T-helper 1 cell treated with Interleukin-12 subunit alpha and Interleukin-12 subunit beta and Interleukin-4 antibody, amounts not matched to agents 30 μg/mL and 1 μg/mL, for 36 hours (primary cell): Measurements from ENCODE around the gene WIPF1.

ENCODE experiments used
- H3K27ac Mint-ChIP-seq: one replicate; pipeline ENCODE4 v1.8.0; 2021; ENCODE audit warnings: mild to moderate bottlenecking, mixed read lengths
- H3K27me3 Mint-ChIP-seq: one replicate; pipeline ENCODE4 v1.8.0; 2021; ENCODE audit warnings: low read depth, mixed read lengths
- H3K36me3 Mint-ChIP-seq: one replicate; pipeline ENCODE4 v1.8.0; 2021; ENCODE audit warnings: low read depth, mixed read lengths
- H3K4me1 Mint-ChIP-seq: one replicate; pipeline ENCODE4 v1.8.0; 2021; ENCODE audit warnings: low read depth, mixed read lengths
- H3K4me3 Mint-ChIP-seq: one replicate; pipeline ENCODE4 v1.8.0; 2021; ENCODE audit warnings: mild to moderate bottlenecking, moderate library complexity, mixed read lengths
- H3K9me3 Mint-ChIP-seq: one replicate; pipeline ENCODE4 v1.8.0; 2021; ENCODE audit warnings: mixed read lengths

The WIPF1 gene

GRCh38 chr2:174535757-174536703, 61.6 kb downstream of the WIPF1 start:
- Mint-ChIP-seq H3K4me1 (peaks cover 2% of the 10 kb centered on the region), H3K27ac (no peak overlapping the region), H3K4me3 (no peak overlapping the region), H3K27me3 (peaks cover 13% of the 10 kb centered on the region), H3K9me3 (no peaks in the 10 kb centered on the region), H3K36me3 (no peaks in the 10 kb centered on the region)

GRCh38 chr2:174535083-174535482, 62.5 kb downstream of the WIPF1 start:
- Mint-ChIP-seq H3K27me3 (peaks cover 13% of the 10 kb centered on the region), H3K9me3 (no peaks in the 10 kb centered on the region), H3K4me1 (peaks cover 2% of the 10 kb centered on the region), H3K27ac (no peak overlapping the region), H3K4me3 (no peak overlapping the region), H3K36me3 (peaks cover 3% of the 10 kb centered on the region)

- Mint-ChIP-seq H3K4me3 (no peak overlapping the region), H3K27me3 (peaks cover 3% of the 10 kb centered on the region), H3K27ac (no peak overlapping the region), H3K36me3 (peaks cover 8% of the 10 kb centered on the region), H3K4me1 (peaks cover 1% of the 10 kb centered on the region), H3K9me3 (peaks cover 12% of the 10 kb centered on the region)
Measured at GRCh38 chr2:174529916-174530315, 67.7 kb downstream of the WIPF1 start.

- H3K27ac Mint-ChIP-seq: no peak overlapping the region
Measured at GRCh38 chr2:174527959-174528358, 69.6 kb downstream of the WIPF1 start.

GRCh38 chr2:174527101-174527721, 70.4 kb downstream of the WIPF1 start:
- Mint-ChIP-seq H3K27ac (no peak overlapping the region), H3K4me1 (peaks cover 14% of the 10 kb centered on the region), H3K4me3 (no peak overlapping the region)

More at GRCh38 chr2:174527959-174528358, 69.6 kb downstream of the WIPF1 start:
- peaks cover 3% of the 10 kb centered on the region for H3K27me3 Mint-ChIP-seq
- peaks cover 12% of the 10 kb centered on the region for H3K9me3 Mint-ChIP-seq
- H3K36me3 Mint-ChIP-seq: peaks cover 13% of the 10 kb centered on the region
- no peak overlapping the region for H3K4me3 Mint-ChIP-seq
- H3K4me1 Mint-ChIP-seq: peaks cover 10% of the 10 kb centered on the region

GRCh38 chr2:174524527-174524926, 73.1 kb downstream of the WIPF1 start:
- Mint-ChIP-seq H3K4me3 (no peak overlapping the region), H3K9me3 (peaks cover 12% of the 10 kb centered on the region), H3K4me1 (peaks cover 14% of the 10 kb centered on the region), H3K27ac (no peak overlapping the region), H3K27me3 (peaks cover 5% of the 10 kb centered on the region), H3K36me3 (peaks cover 10% of the 10 kb centered on the region)

More at GRCh38 chr2:174527101-174527721, 70.4 kb downstream of the WIPF1 start:
- H3K36me3 Mint-ChIP-seq: peaks cover 13% of the 10 kb centered on the region
- H3K27me3 Mint-ChIP-seq: peaks cover 3% of the 10 kb centered on the region
- peaks cover 12% of the 10 kb centered on the region for H3K9me3 Mint-ChIP-seq

- Mint-ChIP-seq H3K9me3 (peaks cover 7% of the 10 kb centered on the region), H3K4me1 (peaks cover 14% of the 10 kb centered on the region), H3K36me3 (peaks cover 8% of the 10 kb centered on the region), H3K27ac (no peak overlapping the region), H3K4me3 (no peak overlapping the region), H3K27me3 (peaks cover 7% of the 10 kb centered on the region)
Measured at GRCh38 chr2:174522553-174522952, 75.1 kb downstream of the WIPF1 start.

GRCh38 chr2:174518395-174518794, 79.2 kb downstream of the WIPF1 start:
- no peaks in the 10 kb centered on the region for H3K36me3 Mint-ChIP-seq
- H3K4me3 Mint-ChIP-seq: no peak overlapping the region
- H3K9me3 Mint-ChIP-seq: peaks cover 5% of the 10 kb centered on the region
- H3K27ac Mint-ChIP-seq: no peak overlapping the region
- peaks cover 4% of the 10 kb centered on the region for H3K27me3 Mint-ChIP-seq
- H3K4me1 Mint-ChIP-seq: peaks cover 15% of the 10 kb centered on the region

GRCh38 chr2:174516501-174517378, 80.9 kb downstream of the WIPF1 start:
- Mint-ChIP-seq H3K36me3 (peaks cover 5% of the 10 kb centered on the region), H3K9me3 (peaks cover 20% of the 10 kb centered on the region), H3K4me1 (peaks cover 11% of the 10 kb centered on the region), H3K4me3 (no peak overlapping the region), H3K27me3 (peaks cover 4% of the 10 kb centered on the region), H3K27ac (no peak overlapping the region)

- Mint-ChIP-seq H3K27ac (no peak overlapping the region), H3K36me3 (peaks cover 28% of the 10 kb centered on the region), H3K4me1 (peaks cover 11% of the 10 kb centered on the region), H3K4me3 (no peak overlapping the region), H3K9me3 (peaks cover 51% of the 10 kb centered on the region), H3K27me3 (no peaks in the 10 kb centered on the region)
Measured at GRCh38 chr2:174512345-174512744, 85.3 kb downstream of the WIPF1 start.

- H3K27me3 Mint-ChIP-seq: no peaks in the 10 kb centered on the region
- no peak overlapping the region for H3K4me3 Mint-ChIP-seq
- no peak overlapping the region for H3K27ac Mint-ChIP-seq
- H3K36me3 Mint-ChIP-seq: peaks cover 33% of the 10 kb centered on the region
- H3K9me3 Mint-ChIP-seq: peaks cover 56% of the 10 kb centered on the region
- H3K4me1 Mint-ChIP-seq: peaks cover 8% of the 10 kb centered on the region
Measured at GRCh38 chr2:174511580-174512260, 85.9 kb downstream of the WIPF1 start.

GRCh38 chr2:174510583-174511189, 86.9 kb downstream of the WIPF1 start:
- peaks cover 33% of the 10 kb centered on the region for H3K36me3 Mint-ChIP-seq
- no peaks in the 10 kb centered on the region for H3K27me3 Mint-ChIP-seq
- no peak overlapping the region for H3K27ac Mint-ChIP-seq
- H3K4me1 Mint-ChIP-seq: peaks cover 5% of the 10 kb centered on the region
- peaks cover 56% of the 10 kb centered on the region for H3K9me3 Mint-ChIP-seq
- no peak overlapping the region for H3K4me3 Mint-ChIP-seq
